ENCODE measurements around the gene BRINP1. TPM values are rescaled to one million over a fixed set of nuclear protein-coding genes. Genes with fewer than 3 reads are reported as not detected.

BRINP1 gene
- total RNA-seq, 1 donor from 2014 or later, result not detected

DNA sequence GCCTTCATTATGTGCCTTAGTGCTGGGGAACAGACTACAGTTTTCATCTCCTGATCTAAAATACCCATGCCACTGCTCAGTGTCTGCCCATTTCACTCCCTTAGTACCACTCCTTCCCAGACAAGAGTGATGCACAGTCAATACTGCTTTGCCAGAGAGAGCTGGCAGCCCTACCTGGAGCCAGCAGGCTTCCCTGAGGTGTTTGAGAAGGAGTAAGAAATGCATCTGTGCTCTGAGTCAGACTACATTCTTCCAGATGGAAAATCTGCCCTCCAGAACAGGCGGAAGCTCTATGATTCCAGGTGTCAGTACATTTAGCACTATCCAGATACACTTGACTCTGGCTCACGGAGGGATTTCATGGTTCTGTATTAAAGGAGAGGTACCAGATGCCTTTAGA is 209.8 kb downstream of the BRINP1 start:
- Mint-ChIP-seq H3K27ac (no peak overlapping the region), H3K4me3 (ENCODE audit: low read depth) (no peak overlapping the region), H3K4me1 (ENCODE audit: low read depth) (no peaks in the 10 kb centered on the region), H3K27me3 (ENCODE audit: low read depth) (no peaks in the 10 kb centered on the region), H3K9me3 (peaks cover 5% of the 10 kb centered on the region), H3K36me3 (ENCODE audit: low read depth) (no peaks in the 10 kb centered on the region)
- intact Hi-C loops (cut with micrococcal nuclease), result no loop called here
- no peak for DNase-seq (ENCODE audit: low spot score)

DNA sequence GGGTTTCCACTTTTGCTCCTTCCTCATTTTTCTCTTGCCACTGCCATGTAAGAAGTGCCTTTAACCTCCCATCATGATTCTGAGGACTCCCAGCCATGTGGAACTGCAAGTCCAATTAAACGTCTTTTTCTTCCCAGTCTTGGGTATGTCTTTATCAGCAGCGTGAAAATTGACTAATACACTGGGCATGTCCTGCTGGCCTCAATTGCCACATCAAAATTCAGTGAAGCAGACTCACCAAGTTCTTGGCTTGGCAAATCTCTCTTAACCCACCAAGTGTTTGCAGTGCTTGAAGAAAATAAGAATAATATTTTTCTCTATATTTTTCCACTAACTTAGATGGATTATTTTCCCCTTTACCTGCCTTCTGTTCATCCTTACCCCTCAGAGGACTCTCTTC is 212.0 kb downstream of the BRINP1 start:
- no peak for DNase-seq (ENCODE audit: low spot score)
- Mint-ChIP-seq H3K9me3 (peaks cover 5% of the 10 kb centered on the region), H3K4me1 (ENCODE audit: low read depth) (no peaks in the 10 kb centered on the region), H3K27me3 (ENCODE audit: low read depth) (no peaks in the 10 kb centered on the region), H3K4me3 (ENCODE audit: low read depth) (no peak overlapping the region), H3K36me3 (ENCODE audit: low read depth) (no peaks in the 10 kb centered on the region), H3K27ac (no peak overlapping the region)
- intact Hi-C loops (cut with micrococcal nuclease), result no loop called here

DNA sequence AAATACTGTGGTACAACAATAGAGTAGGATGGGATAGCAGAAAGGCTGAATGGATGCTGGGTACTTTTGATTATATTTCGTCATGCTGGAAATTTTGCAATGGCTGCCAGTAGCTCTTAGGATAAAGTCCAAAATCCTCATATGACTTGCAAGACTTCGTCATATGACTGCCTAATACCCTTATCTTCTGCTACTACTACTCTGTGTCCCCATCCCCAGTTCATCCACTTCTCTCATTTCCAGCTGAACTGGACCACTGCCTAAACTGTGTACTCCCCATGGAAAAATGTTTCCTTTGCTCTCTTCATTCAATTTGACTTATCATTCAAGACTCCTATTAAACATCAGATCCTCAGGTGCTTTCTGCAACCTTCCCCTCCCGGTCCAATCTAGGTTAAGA is 212.9 kb downstream of the BRINP1 start:
- DNase-seq (ENCODE audit: low spot score), result no peak
- intact Hi-C loops (cut with micrococcal nuclease), result no loop called here

DNA sequence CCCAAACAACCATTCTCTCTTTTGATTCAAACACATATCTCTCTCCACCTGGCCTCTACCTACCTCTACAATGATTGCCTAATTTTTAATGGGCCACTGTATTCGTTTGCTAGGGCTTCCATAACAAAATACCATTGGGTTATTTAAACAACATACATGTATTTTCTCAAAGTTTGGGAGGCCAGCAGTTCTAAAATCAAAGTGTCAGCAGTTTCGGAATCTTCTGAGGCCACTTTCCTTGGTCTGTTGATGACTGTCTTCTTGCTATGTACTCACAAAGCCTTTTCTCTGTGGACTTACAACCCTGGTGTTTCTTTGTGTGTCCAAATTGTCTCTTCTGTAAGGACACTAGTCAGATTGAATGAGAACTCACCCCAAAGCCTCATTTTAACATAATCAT is 214.7 kb downstream of the BRINP1 start:
- no peak overlapping the region for H3K27ac Mint-ChIP-seq
- H3K4me3 Mint-ChIP-seq (ENCODE audit: low read depth), result no peak overlapping the region
- H3K4me1 Mint-ChIP-seq (ENCODE audit: low read depth), result no peaks in the 10 kb centered on the region
- DNase-seq (ENCODE audit: low spot score), result no peak
- H3K9me3 Mint-ChIP-seq, result peaks cover 5% of the 10 kb centered on the region
- intact Hi-C loops (cut with micrococcal nuclease), result no loop called here
- H3K36me3 Mint-ChIP-seq (ENCODE audit: low read depth), result no peaks in the 10 kb centered on the region
- no peaks in the 10 kb centered on the region for H3K27me3 Mint-ChIP-seq (ENCODE audit: low read depth)

More for the DNA sequence above, 212.9 kb downstream of the BRINP1 start:
- H3K4me3 Mint-ChIP-seq (ENCODE audit: low read depth), result no peak overlapping the region
- H3K4me1 Mint-ChIP-seq (ENCODE audit: low read depth), result no peaks in the 10 kb centered on the region
- no peak overlapping the region for H3K27ac Mint-ChIP-seq
- H3K36me3 Mint-ChIP-seq (ENCODE audit: low read depth), result no peaks in the 10 kb centered on the region
- peaks cover 5% of the 10 kb centered on the region for H3K9me3 Mint-ChIP-seq
- H3K27me3 Mint-ChIP-seq (ENCODE audit: low read depth), result no peaks in the 10 kb centered on the region

DNA sequence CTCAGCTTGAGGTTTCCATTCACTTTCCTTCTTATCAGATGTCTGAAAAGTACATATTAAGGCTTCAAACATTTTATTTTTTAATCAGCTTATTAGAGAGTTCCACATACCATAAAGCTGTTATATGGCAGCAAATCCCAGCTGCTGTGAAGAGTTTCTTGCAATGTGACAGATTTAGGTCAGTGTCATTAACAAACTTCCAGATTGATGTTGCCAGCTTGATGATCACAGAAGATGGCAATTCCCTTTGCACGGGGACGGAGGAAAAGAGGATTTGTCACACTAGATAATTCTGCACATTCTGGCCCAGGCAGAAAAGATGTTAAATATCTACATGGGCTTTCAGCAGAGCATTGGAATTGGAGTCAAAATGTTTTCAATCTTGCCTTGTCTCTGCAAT is 215.8 kb downstream of the BRINP1 start:
- no peaks in the 10 kb centered on the region for H3K4me1 Mint-ChIP-seq (ENCODE audit: low read depth)
- no peak for DNase-seq (ENCODE audit: low spot score)
- intact Hi-C loops (cut with micrococcal nuclease), result no loop called here
- no peaks in the 10 kb centered on the region for H3K36me3 Mint-ChIP-seq (ENCODE audit: low read depth)
- no peak overlapping the region for H3K4me3 Mint-ChIP-seq (ENCODE audit: low read depth)
- H3K27ac Mint-ChIP-seq, result no peak overlapping the region
- H3K27me3 Mint-ChIP-seq (ENCODE audit: low read depth), result no peaks in the 10 kb centered on the region
- peaks cover 5% of the 10 kb centered on the region for H3K9me3 Mint-ChIP-seq

DNA sequence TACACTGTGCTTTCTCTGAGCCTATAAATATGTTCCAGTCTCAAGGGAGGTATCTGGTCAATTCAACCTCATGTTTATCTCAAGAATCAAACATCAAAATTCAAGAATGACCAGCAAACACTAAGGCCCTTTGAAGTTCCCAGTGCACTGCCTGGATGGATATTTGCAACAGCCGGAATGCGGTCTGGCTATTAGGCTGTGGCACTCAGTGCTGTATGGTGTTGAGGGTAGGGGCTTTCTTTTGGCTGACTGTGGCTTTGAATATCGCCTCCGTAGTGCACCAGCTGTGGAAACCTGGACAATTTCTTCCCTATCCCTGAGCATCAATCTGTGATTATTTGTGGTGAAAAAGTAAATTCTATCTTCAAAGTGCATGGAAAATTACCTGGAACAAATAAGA is 220.4 kb downstream of the BRINP1 start:
- H3K36me3 Mint-ChIP-seq (ENCODE audit: low read depth), result no peaks in the 10 kb centered on the region

DNA sequence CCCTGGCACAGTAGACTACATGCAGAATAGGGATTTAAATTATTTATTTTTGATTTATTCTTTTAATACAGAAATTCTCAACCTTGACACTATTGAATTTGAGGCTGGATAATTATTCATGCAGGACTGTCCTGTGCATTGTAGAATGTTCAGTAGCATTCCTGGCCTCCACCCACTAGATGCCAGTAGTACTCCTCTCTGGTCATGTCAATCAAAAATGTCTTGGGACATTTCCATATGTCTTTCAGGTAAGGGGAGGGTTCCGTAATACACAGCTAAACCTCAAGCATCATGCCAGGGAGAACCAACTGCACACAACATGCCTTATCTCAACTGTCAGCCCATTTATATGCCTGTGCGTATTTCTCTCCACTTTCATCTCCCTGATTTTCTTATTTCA is 231.8 kb downstream of the BRINP1 start:
- peaks cover 8% of the 10 kb centered on the region for H3K9me3 Mint-ChIP-seq
- H3K36me3 Mint-ChIP-seq (ENCODE audit: low read depth), result no peaks in the 10 kb centered on the region
- H3K27ac Mint-ChIP-seq, result no peak overlapping the region
- intact Hi-C loops (cut with micrococcal nuclease), result no loop called here
- H3K4me1 Mint-ChIP-seq (ENCODE audit: low read depth), result no peaks in the 10 kb centered on the region
- no peak for DNase-seq (ENCODE audit: low spot score)
- no peak overlapping the region for H3K4me3 Mint-ChIP-seq (ENCODE audit: low read depth)
- H3K27me3 Mint-ChIP-seq (ENCODE audit: low read depth), result no peaks in the 10 kb centered on the region

More for the DNA sequence above, 220.4 kb downstream of the BRINP1 start:
- intact Hi-C loops (cut with micrococcal nuclease), result no loop called here
- Mint-ChIP-seq H3K4me1 (ENCODE audit: low read depth) (no peaks in the 10 kb centered on the region), H3K4me3 (ENCODE audit: low read depth) (no peak overlapping the region), H3K27me3 (ENCODE audit: low read depth) (no peaks in the 10 kb centered on the region), H3K9me3 (no peaks in the 10 kb centered on the region), H3K27ac (no peak overlapping the region)
- no peak for DNase-seq (ENCODE audit: low spot score)

DNA sequence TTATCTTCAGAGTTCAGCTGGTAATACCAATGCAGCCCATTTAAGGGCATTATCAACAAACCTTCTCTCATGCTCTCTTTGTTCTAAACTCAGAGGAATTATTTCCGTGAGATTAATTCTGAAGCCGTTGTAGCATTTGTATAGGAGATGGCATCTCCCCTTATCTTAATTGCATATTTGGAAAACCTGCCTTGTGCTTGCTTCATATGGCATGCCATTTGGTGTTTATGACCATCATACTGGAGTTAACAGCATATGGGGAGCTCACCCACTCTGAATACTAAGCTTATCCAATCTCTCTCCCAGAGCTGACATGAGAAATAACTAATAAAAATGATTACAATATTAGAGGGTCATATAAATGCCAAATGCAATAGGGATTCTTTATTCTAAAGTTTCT is 243.2 kb downstream of the BRINP1 start:
- H3K27ac Mint-ChIP-seq, result no peak overlapping the region
- intact Hi-C loops (cut with micrococcal nuclease), result no loop called here
- no peaks in the 10 kb centered on the region for H3K4me1 Mint-ChIP-seq (ENCODE audit: low read depth)
- peaks cover 7% of the 10 kb centered on the region for H3K9me3 Mint-ChIP-seq
- no peak for DNase-seq (ENCODE audit: low spot score)
- H3K27me3 Mint-ChIP-seq (ENCODE audit: low read depth), result no peaks in the 10 kb centered on the region
- H3K36me3 Mint-ChIP-seq (ENCODE audit: low read depth), result no peaks in the 10 kb centered on the region
- H3K4me3 Mint-ChIP-seq (ENCODE audit: low read depth), result no peak overlapping the region

DNA sequence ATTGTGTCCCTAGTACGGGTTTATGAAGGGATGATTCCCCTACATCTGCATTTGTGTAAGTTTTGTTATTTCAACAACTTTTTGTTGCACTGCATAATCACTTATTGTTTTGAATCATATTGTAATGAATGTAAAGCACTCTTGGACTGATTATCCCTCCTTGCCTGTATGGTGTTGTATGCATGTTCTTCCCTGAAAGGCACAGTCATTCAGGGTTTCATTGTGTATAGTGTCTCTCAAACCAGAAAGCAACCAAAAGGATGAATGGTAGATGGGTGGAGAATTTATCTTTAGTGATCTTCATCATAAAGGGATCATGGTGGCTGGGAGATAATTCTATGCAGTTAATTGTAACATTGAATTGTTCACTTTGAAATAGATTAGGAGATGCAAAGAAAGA is 247.3 kb downstream of the BRINP1 start:
- Mint-ChIP-seq H3K27me3 (ENCODE audit: low read depth) (no peaks in the 10 kb centered on the region), H3K4me3 (ENCODE audit: low read depth) (no peak overlapping the region), H3K4me1 (ENCODE audit: low read depth) (no peaks in the 10 kb centered on the region), H3K27ac (no peak overlapping the region), H3K36me3 (ENCODE audit: low read depth) (no peaks in the 10 kb centered on the region), H3K9me3 (peaks cover 6% of the 10 kb centered on the region)
- intact Hi-C loops (cut with micrococcal nuclease), result no loop called here
- DNase-seq (ENCODE audit: low spot score), result no peak

DNA sequence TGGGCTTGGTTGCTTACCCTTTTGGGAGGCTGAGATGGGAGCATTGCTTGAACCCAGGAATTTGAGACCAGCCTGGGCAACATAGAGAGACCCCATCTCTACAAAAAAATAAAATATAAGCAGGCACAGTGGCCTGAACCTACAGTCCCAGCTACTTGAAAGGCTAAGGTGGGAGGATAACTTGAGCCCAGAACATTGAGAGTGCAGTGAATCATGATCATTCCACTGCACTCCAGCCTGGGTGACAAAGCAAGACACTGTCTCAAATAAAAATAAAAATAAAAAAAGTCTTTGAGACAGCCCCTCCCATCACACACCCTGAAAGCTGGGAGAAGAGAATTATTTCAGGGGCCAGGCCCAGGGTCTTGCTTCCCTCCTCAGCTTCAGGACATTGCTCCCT is 251.8 kb downstream of the BRINP1 start:
- Mint-ChIP-seq H3K4me3 (ENCODE audit: low read depth) (no peak overlapping the region), H3K27ac (no peak overlapping the region), H3K36me3 (ENCODE audit: low read depth) (no peaks in the 10 kb centered on the region), H3K27me3 (ENCODE audit: low read depth) (no peaks in the 10 kb centered on the region), H3K9me3 (peaks cover 9% of the 10 kb centered on the region), H3K4me1 (ENCODE audit: low read depth) (no peaks in the 10 kb centered on the region)
- intact Hi-C loops (cut with micrococcal nuclease), result no loop called here
- DNase-seq (ENCODE audit: low spot score), result no peak

Data from activated T-helper 2 cell treated with anti-CD3 and anti-CD28 coated beads, Interferon-gamma antibody, Interleukin-2, Interleukin-4, amounts not matched to agents 10 μg/mL and 5 μg/mL and 100 μg/mL, durations not matched to agents 14 hours and 24 hours and 36 hours (primary cell).